Measurements from ENCODE around the gene TSPAN3.

TSPAN3 gene

DNA sequence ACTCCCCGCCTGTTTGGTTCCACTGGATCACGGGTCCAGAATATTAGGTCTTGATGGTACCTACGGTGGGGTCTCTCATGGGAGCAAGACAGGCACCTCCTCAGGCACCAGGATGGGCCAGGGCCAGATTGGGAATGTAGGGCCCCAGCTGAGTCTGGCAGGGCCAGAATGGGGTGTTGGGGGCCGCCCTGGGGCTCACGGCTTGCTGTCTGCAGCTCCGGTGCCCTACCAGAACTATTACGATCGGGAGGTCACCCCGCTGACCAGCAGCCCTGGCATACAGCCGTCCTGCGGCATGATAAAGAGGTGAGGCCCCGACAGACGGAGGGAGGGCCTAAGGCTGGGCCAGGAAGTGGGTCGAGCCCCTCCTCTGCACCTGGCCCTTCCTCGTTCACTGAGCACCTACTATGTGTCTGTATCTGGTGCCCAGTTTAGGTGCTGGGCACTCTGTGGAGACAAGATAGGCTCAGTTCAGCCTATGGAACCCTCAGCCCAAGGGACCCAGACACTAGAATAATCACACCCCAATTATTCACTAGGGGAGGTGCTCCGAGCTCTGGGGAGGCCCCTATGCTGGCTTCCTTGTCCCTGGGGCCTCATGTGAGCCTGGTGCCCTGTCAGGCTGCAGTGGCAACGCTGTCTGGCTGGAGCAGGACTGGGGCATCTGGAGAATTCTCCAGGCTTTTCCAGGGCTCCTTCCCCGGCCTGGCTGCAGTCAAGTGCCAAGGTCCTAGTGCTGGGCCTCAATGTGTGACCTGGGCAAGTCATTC, 38.1 kb downstream of the TSPAN3 start:
- DNase-seq = no peak

GRCh38 chr15:77032052-77032646, 38.8 kb downstream of the TSPAN3 start:
- DNase-seq = no peak

DNA sequence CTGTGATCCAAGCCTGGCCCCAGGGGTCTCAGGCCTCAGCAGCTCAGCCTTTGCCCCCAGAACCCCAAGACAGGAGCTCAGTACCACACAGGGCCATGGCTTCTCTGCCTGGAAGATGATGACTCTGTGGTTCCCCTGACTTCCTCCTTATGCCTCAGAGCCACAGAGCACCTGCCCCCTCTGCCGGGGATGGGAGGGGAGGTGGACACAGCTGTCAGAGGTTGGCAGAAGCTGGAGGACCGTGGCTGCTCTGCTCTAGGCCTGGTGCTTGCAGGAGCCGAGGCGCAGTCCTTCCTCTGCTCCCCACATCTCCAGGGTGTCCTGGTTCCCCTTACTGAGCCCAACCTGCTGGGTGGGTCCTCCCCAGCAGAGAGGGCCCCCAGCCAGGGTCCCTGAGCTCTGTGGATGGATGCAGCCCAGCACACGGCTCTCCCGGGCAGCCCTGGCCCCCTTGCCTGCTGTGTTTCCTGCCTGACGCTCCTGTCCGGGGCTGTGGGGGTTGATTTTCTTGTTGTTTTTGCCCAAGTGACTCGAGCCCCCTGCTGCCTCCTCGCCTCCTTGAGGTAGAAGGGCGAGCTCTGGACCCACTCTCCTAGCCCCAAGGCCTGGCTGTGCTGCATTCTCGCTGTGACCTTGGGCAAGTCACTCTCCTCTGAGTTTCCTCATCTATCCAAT, 39.4 kb downstream of the TSPAN3 start:
- DNase-seq = no peak

DNA sequence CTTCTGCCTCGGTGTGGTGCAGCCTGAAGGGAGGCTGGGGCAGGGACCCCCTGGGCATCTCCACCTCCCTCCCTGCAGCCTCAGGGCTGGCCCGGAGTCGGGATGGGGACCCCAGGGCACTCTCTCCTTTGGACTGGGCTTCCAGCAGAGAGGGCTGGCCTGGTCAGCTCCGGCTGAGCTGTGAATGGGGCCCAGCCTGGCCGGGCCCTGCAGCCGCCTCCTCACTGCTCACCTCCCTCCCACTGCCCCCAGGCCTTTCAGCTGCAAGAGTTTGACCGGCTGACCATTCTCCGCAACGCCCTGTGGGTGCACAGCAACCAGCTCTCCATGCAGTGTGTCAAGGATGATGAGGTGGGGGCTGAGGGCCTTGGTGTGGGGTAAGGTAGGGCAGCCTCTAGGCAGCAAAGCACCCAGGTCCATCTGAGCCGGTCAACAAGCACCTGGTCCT, 40.0 kb downstream of the TSPAN3 start:
- no peak for DNase-seq

DNA sequence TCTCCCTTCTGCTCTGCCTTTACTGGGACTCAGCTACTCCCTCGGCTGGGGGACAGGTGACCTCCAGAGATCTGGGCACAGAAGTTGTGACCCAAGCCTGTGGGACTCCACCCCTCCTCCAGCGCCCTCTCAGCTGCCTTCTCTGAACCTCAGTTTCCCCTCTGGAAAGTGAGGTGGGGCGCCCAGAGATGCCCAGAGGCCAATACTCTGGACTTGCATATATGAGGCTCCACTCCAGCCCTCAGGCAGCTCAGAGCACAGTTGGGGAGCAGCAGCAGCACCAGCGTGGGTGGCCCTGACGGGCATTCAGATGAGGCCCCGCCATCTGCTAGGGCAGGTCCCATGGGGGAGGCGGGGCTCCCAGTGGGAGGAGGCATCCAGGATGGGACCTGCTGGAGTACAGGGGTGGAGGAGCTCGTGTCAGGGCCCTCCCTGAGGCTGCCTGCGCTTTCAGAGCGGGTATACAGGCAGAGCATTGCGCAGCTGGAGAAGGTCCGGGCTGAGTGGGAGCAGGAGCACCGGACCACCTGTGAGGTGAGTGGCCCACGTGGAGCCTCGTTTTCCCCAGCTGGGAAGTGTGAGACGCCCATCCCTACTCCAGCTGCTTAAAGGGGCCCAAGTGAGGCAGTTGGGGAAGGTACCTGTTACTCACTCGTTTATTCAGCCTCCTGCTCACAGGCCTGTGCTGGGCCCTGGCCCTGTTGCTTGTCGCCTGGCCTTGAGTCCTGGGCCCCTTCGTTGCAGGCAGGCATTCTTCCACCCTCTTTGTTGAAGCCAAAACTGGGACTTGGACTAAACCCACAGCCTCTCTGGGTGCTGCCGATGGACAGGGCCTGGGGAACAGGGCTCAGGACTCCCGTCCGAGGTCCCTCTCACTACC, 40.6 kb downstream of the TSPAN3 start:
- no peak for DNase-seq

GRCh38 chr15:77029166-77030047, 41.5 kb downstream of the TSPAN3 start:
- no peak for DNase-seq

DNA sequence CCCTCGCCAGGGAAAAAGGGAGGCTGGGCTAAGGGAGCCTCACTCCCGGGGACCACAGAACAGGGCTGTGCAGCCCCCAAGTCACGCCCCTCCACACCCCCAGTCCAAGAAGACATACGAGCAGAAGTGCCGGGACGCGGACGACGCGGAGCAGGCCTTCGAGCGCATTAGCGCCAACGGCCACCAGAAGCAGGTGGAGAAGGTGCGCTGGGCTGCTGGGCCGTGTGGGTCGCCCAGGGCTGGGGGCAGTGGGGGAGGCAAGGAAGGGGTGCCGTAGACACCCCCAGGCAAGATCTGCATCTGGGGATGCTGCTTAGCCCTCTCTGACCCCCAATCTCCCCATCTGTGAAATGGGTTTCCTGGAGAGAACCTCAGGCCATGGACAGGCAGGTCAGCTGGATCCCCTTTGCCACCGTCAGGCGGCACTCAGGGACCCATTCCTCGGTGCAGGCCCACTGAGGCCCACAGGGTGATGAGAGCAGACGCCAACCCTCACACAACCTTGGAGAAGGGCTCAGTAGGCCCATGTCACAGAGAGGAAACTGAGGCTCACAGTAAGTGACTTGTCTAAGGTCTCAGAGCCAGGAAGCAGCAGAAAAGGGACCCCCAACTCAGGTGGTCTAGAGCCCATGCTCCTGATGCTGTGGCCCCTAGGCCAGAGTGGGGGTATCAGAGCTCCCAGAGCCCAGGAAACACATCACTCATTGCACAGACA, 42.3 kb downstream of the TSPAN3 start:
- DNase-seq = no peak

DNA sequence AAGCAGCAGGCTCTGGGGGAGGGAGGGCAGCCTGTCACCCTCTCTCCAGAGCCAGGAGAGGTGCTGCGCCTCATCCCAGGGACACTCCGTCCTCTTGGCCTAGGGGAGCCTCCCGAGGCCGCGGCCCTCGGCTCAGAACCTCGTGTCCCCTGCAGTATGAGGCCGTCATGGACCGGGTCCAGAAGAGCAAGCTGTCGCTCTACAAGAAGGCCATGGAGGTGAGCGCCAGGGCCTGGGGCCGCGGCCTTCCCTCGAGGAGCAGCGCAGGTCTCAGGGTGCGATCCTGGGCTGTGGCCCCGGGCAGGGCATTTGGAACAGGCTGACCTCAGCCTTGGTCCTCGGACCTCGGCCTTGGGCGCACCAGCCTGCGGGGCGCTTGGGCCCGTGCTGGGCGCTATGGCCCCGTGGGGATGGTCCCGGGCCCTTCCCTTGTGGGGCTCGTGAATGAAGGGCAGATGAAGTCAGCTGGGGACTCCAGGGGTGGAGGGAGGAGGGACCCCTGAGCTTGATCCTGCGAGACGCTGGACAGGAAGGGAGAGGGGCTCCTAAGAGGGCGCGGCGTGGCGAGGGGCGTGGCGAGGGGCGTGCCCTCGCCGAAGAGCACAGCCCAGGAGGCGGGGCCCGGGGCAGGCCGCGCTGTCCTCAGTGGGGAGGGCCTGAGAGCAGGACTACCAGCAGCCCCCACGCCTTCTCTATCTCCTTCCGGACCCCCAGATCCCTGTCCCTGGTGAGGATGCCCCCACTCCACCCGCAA, 43.0 kb downstream of the TSPAN3 start:
- DNase-seq = no peak

GRCh38 chr15:77027111-77027696, 43.7 kb downstream of the TSPAN3 start:
- no peak for DNase-seq

GRCh38 chr15:77026501-77027110, 44.3 kb downstream of the TSPAN3 start:
- DNase-seq = no peak

DNA sequence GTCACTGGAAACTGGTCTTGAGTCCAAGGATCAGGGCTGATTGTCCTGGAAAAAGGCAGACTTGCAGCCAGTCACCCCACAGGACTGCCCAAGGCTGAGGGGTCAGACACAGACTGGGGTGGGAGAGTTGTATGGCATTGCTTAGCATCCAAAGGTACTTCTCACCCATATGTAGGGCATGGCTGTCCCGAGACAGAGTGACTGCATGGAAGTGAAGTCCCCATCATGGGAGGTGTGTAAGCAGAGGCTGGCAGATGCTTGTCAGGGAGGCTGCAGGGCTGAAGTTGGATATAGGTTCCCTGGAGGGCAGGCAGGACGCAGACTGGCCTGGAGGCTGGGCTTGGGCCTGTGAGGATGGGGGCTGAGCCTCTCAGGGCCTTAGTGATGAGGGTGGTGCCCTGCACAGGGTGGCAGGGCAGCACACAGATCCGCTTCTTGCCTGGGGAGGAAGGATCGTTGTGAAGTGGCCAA, 44.9 kb downstream of the TSPAN3 start:
- no peak for DNase-seq

DNA sequence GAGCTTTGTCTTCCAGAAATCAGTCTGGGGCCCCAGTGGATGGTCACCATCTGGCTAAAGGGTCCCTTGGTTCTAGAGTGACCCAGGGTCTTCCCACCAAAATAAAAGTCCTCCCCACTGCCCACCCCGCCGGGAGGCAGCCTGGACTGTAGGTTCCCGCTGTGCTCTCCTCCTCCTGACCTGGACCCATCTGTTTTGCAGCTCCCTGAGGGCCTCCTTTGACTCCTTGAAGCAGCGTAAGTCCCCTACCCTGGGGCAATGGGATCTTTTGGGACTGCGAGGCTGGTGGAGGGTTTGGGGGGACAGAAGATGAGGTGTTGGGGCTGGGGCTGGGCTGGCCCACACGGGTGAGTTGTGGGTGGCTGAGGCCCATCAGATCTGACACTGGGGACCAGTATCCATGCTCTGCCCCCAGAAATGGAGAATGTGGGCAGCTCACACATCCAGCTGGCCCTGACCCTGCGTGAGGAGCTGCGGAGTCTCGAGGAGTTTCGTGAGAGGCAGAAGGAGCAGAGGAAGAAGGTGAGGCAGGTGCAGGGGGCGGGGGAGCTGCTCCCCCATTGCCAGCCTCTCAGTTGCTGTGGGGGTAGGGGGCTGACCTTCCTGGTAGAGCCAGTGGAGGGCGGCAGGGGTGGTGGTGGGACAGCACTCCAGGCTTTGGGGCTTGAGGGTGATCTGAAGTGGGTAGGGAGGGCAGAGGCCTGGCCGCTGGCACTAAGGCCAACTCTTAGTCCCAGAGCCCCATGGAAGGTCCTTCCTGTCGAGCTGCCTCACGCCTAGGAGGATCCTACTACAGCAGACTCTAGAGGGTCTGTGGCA, 45.6 kb downstream of the TSPAN3 start:
- no peak for DNase-seq

- DNase-seq = no peak
Observed at GRCh38 chr15:77024273-77025082, 46.4 kb downstream of the TSPAN3 start.

DNA sequence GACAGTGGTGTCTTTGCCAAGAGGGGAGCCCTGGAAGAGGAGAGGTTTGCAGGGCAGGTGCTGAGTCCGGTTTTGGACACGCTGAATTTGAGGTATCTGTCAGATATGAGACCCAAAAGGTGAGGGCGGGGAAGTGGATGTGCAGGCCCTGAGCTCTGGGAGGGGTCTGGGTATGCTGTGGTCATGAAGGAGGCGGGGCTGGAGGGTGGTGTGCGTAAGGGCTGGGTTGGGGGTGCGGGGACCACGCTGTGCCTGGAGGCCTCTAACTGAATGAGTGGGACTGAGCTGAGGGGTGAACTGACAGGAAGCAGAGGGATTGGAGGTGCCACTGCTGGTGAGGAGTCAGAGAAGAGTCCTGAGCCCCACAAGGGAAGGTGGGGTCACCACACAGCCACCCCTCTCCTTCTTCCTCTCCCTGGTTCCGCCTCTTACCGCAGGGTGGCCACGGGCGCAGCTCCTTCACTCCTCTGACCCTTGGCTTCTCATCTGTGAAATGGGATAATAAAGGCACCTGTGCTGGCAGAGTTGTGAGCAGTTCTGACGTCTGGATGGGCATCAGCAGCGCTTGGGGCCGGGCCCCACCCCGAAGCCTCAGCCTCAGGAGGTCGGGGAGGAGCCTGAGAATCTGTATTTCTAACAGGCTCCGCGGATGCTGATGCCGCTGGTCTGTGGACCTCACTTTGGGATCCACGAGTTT, 47.2 kb downstream of the TSPAN3 start:
- DNase-seq = no peak

DNA sequence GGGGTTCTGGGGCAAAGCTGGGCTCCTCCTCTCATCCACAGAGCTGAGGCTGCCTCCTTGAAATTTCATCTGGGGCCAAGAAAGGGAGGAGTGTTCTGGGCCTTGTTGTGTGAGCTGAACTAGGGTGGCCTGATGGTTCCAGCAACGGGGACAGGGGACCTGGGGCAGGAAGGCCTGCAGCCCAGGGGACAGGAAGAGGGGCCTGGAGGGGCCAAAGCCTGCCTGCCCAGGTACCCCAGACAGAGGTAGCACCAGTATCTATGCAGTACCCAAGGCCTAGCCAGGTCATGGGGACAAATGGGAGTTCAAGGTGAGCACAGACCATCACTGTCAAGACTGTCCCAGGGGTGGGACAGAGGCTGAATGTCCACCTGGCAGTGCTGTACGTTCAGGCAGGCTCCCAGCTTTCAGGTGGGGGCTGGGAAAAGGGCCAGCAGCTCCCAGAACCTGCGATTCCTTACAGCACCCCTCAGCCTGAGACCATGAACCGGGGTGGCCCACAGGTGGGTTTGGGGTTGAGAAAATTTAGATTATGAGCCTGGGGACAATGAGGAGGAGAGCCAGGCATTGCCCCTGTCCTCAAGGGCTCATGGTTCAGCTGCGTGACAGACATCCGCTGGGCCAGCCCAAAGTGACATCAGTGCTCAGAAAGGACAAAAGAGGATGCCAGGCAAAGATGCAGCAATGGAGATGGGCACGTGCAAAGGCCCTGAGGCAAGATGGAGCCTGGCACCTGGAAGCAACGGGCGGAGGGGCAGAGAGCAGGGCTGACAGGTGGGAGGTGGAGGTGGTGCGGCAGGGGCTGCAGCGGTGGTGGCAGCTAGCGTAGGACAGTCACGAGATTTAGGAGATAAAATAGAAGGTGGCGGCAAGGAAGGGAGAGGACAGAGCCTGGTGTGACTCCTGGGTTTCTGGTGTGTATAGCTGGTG, 48.0 kb downstream of the TSPAN3 start:
- DNase-seq = no peak

DNA sequence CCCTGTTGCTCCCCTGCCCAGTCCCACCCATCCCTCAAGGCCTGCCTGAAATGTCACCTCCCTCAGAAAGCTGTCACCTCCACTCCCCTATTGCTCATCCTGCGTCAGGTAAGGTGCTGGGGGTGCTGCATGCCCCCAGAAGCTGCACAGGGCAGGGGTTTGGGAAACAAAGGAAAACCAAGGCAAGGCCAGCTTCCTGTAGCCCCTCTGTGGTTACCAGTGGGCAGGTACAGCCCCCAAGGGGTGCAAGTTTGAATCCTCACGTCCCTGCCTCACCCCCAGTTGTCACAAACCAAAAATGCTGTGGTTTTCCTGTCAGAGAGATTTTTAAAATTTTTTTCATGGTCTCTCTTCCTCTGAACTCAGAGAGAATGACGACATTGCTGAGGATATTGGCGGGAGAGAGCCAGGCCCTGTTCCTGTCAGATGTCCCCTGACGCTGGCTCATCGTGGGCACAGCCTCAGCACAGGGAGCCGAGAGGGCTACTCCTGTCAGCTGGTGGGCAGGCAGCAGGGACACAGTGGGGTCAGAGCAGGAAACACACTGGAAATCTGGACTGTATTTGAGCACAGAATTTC, 49.0 kb downstream of the TSPAN3 start:
- no peak for DNase-seq
